Sigmoid colon (tissue), 7 donors: ENCODE measurements around the gene FREM1. TPM values are rescaled to one million over a fixed set of nuclear protein-coding genes. Genes with fewer than 3 reads are reported as not detected.

Source experiments
- DNase-seq: peaks from one replicate; pipeline ENCODE4 v3.0.0-alpha.2; 2019
- H3K27ac ChIP-seq, 4 donors: fragments of 200-600 bp; sonication (generic); one replicate each; pipeline ENCODE4 v1.5.1; 2016 to 2019; ENCODE audit warnings: mild to moderate bottlenecking in 1 of 4
- H3K27me3 ChIP-seq, 3 donors: fragments of 200-600 bp; sonication (generic); one replicate each; pipeline ENCODE4 v1.5.1; 2019; ENCODE audit warnings: mild to moderate bottlenecking in 1 of 3
- H3K36me3 ChIP-seq, 4 donors: fragments of 200-600 bp; sonication (generic); one replicate each; pipeline ENCODE4 v1.5.1; 2016 to 2019
- H3K4me1 ChIP-seq, 4 donors: fragments of 200-600 bp; sonication (generic); one replicate each; pipeline ENCODE4 v1.5.1; 2017 to 2019
- H3K4me3 ChIP-seq, 4 donors: fragments of 200-600 bp; sonication (generic); one replicate each; pipeline ENCODE4 v1.5.1; 2017 to 2019; ENCODE audit warnings: mild to moderate bottlenecking in 2 of 4, moderate library complexity in 1 of 4
- H3K9me3 ChIP-seq, 4 donors: fragments of 200-600 bp in 3 of 4; sonication (generic) in 3 of 4; one replicate each; pipeline versions ENCODE4 v1.5.1 to v1.6.1; 2013 to 2019
- CTCF ChIP-seq, 4 experiments: fragments of 450-650 bp in 3 of 4; fragments of 200-600 bp in 1 of 4; IDR thresholded peaks; one replicate each; pipeline ENCODE4 v1.5.1; 2016 to 2019; ENCODE audit warnings: antibody characterized with exemption in 4 of 4, mild to moderate bottlenecking in 3 of 4, moderate library complexity in 2 of 4
- EP300 ChIP-seq, 4 donors: sonication (generic); formaldehyde crosslinking; IDR thresholded peaks; one replicate each; pipeline ENCODE4 v1.6.1; 2017; ENCODE audit warnings: antibody characterized with exemption in 4 of 4
- POLR2A ChIP-seq, 2 donors: fragments of 450-650 bp; IDR thresholded peaks; one replicate each; pipeline ENCODE4 v1.6.1; 2016; ENCODE audit warnings: antibody characterized with exemption in 2 of 2, mild to moderate bottlenecking in 2 of 2, moderate library complexity in 2 of 2
- POLR2AphosphoS5 ChIP-seq, 4 donors: sonication (generic); formaldehyde crosslinking; IDR thresholded peaks; one replicate each; pipeline ENCODE4 v1.6.1; 2017; ENCODE audit warnings: antibody characterized with exemption in 4 of 4
- WGBS, 2 donors: extraction: QIAGEN DNeasy Blood & Tissue Kit; methylation state at CpG; one replicate each; pipeline ENCODE4 v1.1.7; 2013; 5-methylcytosine and 5-hydroxymethylcytosine counted together
- intact Hi-C: fragments of 100-400 bp; cut with DNase I; formaldehyde crosslinking; loops from one replicate; pipeline ENCODE4 v1.15.1; 2023
- polyA plus RNA-seq, 3 donors: library from polyadenylated mRNA; stranded (reverse); fragments of 200-250 nt; gene quantifications; one replicate each; pipeline ENCODE4 v1.2.3, GENCODE V29; 2013
- total RNA-seq, 4 donors: library from RNA; depleted of rRNA; stranded (reverse); fragments of >200 nt; gene quantifications; one replicate each; pipeline ENCODE4 v1.1.0, GENCODE V29; 2016
- donor health status: healthy with polysubstance abuse.
- donor health status: Bipolar disorder and iron deficiency.
- donor health status: healthy.

The FREM1 gene
- total and polyA plus RNA-seq, 7 donors, result 0.96 to 45.1 (median 11.4) TPM; not detected in 1

- Histone ChIP-seq H3K4me1 (no peaks in the 10 kb centered on the region), H3K27ac (no peak overlapping the region), H3K36me3 (peaks cover 0 to 37% (median 3%) of the 10 kb centered on the region in 4 donors), H3K9me3 (no peaks in the 10 kb centered on the region), H3K27me3 (no peaks in the 10 kb centered on the region), H3K4me3 (no peak overlapping the region)
- DNase-seq, result no peak
- intact Hi-C loops, result no loop called here
- WGBS, 2 donors, result 42 to 65% methylated on average over 4 of the region's 4 CpGs
- TF ChIP-seq POLR2AphosphoS5 (IDR thresholded peaks at IDR 0.05), result no peak
- no peak for TF ChIP-seq POLR2A (IDR thresholded peaks at IDR 0.05)
- TF ChIP-seq CTCF (IDR thresholded peaks at IDR 0.05), result no peak
- no peak for TF ChIP-seq EP300 (IDR thresholded peaks at IDR 0.05)
Observed at GRCh38 chr9:14783358-14783757, 126.9 kb downstream of the FREM1 start.

- 84 to 87% methylated on average over 8 of the region's 8 CpGs for WGBS, 2 donors
- no peaks in the 10 kb centered on the region for H3K4me1 ChIP-seq
- no peak overlapping the region for H3K4me3 ChIP-seq
- no peaks in the 10 kb centered on the region for H3K27me3 ChIP-seq
- no peak for DNase-seq
- intact Hi-C loops, result no loop called here
- peaks cover 0 to 30% (median 0%) of the 10 kb centered on the region in 4 donors for H3K36me3 ChIP-seq
- H3K27ac ChIP-seq, result no peak overlapping the region
- no peaks in the 10 kb centered on the region for H3K9me3 ChIP-seq
- TF ChIP-seq CTCF (IDR thresholded peaks at IDR 0.05), result no peak
- no peak for TF ChIP-seq POLR2AphosphoS5 (IDR thresholded peaks at IDR 0.05)
- TF ChIP-seq EP300 (IDR thresholded peaks at IDR 0.05), result no peak
- TF ChIP-seq POLR2A (IDR thresholded peaks at IDR 0.05), result no peak
Observed at GRCh38 chr9:14782286-14783051, 127.8 kb downstream of the FREM1 start.

GRCh38 chr9:14780693-14781092 lies 129.5 kb downstream of the FREM1 start:
- TF ChIP-seq CTCF (IDR thresholded peaks at IDR 0.05) (no peak), EP300 (IDR thresholded peaks at IDR 0.05) (no peak), POLR2AphosphoS5 (IDR thresholded peaks at IDR 0.05) (no peak)
- 90 to 91% methylated on average over 4 of the region's 4 CpGs for WGBS, 2 donors

GRCh38 chr9:14780251-14780650 lies 130.0 kb downstream of the FREM1 start:
- no peak for DNase-seq
- 85 to 89% methylated on average over 5 of the region's 5 CpGs for whole genome bisulfite sequencing, 2 donors
- peaks cover 0 to 25% (median 0%) of the 10 kb centered on the region in 4 donors for H3K36me3 ChIP-seq
- H3K4me3 ChIP-seq, result no peak overlapping the region
- no peak overlapping the region for H3K27ac ChIP-seq
- no peak for TF ChIP-seq POLR2A (IDR thresholded peaks at IDR 0.05)
- no peak for TF ChIP-seq EP300 (IDR thresholded peaks at IDR 0.05)
- no peak for TF ChIP-seq CTCF (IDR thresholded peaks at IDR 0.05)
- no peak for TF ChIP-seq POLR2AphosphoS5 (IDR thresholded peaks at IDR 0.05)
- H3K27me3 ChIP-seq, result no peaks in the 10 kb centered on the region
- no peaks in the 10 kb centered on the region for H3K4me1 ChIP-seq
- intact Hi-C loops, result no loop called here
- H3K9me3 ChIP-seq, result no peaks in the 10 kb centered on the region

More at GRCh38 chr9:14780693-14781092, 129.5 kb downstream of the FREM1 start:
- Histone ChIP-seq H3K27me3 (no peaks in the 10 kb centered on the region), H3K4me3 (no peak overlapping the region), H3K27ac (no peak overlapping the region), H3K9me3 (no peaks in the 10 kb centered on the region), H3K36me3 (peaks cover 0 to 26% (median 0%) of the 10 kb centered on the region in 4 donors), H3K4me1 (no peaks in the 10 kb centered on the region)
- DNase-seq, result no peak
- intact Hi-C loops, result no loop called here
